PFSK-1 (cell line): ENCODE measurements around the gene ARMCX4.

Experiments
- FOXP2 ChIP-seq: optimal IDR thresholded peaks from 2 replicates; pipeline ENCODE3; 2011; ENCODE audit warnings: borderline replicate concordance, control low read depth, inconsistent platforms; ENCODE audit not compliant: insufficient read depth; ENCODE audit errors: extremely low read length, extremely low read depth
- POLR2AphosphoS5 ChIP-seq: IDR thresholded peaks from 2 replicates; pipeline ENCODE4 v1.6.1; 2012; ENCODE audit warnings: low read depth, mild to moderate bottlenecking, control low read depth, low read length, moderate library complexity
- TAF1 ChIP-seq: IDR thresholded peaks from 2 replicates; pipeline ENCODE4 v1.6.1; 2012; ENCODE audit warnings: low read length, control low read depth, borderline replicate concordance; ENCODE audit not compliant: insufficient read depth

- TF ChIP-seq POLR2AphosphoS5, result no peak
- TF ChIP-seq FOXP2, result no peak
- no peak for TF ChIP-seq TAF1
Observed at GRCh38 chrX:101485212-101485949, at the start of gene ARMCX4.
